GM18520 (cell line): ENCODE results near the gene DPM2.

Experiments used
- ATAC-seq: cut with Tn5 transposase; IDR thresholded peaks from one replicate; pipeline ENCODE4 v1.9.1; 2021; ENCODE audit not compliant: unreplicated experiment

The DPM2 gene

GRCh38 chr9:127973169-127974000, 35.7 kb upstream of the DPM2 start:
- ATAC-seq: no peak

DNA sequence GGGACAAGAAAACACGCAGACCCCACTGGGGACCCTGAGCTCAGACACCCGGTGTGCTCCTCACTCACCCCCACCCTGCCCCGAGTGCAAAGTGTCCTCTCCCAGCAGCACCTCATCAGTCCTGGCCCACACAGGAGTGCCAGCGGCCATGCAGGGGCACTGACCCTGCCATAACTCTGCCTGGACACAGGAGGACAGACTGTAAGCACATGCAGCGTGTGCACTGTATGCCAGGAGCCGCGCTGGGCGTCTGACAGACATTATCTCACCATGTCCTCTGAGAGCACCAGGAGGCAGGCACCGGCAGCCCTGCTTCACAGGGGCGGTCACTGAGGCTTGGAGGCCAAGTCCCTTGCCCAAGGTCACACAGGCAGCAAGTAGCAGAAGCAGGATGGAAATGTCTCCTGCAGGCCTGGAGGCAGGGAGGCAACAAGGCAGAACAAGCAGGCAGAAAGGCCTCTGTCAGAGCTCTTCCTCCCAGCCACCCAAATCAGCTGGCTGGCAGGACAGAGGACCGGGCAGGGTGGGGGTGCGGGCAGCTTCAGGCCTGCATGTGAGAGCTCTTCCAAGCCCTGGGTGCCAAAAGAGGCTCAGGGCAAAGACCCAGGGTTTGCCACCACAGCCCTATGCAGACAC, 34.7 kb upstream of the DPM2 start:
- ATAC-seq: no peak

GRCh38 chr9:127971357-127972235, 33.9 kb upstream of the DPM2 start:
- no peak for ATAC-seq

DNA sequence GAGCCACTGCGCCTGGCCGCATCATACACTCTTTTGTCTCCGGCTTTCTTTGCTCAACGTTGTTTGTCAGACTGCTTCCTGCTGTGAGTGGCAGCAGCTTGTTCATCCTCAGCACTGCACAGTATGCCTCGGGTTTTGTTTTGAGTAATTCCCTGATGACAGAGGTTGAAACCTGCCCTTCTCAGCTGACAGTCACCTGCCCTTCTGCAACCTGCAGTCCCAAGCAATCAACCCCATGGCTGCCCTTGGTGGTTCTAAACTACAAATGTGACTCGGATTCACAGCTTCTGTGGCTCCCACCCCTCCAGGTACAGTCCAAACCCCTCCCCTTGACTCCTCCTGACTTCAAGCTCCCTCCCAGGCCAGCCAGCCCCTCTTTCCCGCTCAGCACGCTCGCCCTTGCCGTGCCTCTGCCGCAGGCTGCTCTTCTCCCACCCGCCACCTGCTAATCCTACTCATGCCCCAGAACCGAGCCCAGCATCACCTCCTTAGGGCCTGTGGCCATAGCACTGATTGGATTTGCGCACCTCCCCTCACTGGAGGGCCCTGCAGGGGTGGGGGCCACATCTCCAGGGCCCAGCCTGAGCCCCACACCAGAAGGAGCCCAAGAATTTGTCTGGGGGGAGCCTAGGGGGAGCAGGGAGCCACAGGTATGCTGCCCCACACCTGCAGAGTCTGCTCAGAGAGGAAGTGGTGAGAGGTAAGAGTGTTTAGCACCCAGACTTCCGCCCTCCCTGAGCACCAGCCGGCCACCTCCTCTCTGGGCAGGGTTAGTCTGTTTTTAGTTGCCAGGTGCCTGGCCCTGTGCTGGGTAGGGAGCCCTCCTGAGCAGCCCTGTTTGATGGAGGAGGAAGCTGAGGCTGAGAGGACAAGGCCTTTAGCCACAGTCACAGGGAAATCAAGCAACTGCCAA, 33.0 kb upstream of the DPM2 start:
- ATAC-seq: peak; percentile 78

DNA sequence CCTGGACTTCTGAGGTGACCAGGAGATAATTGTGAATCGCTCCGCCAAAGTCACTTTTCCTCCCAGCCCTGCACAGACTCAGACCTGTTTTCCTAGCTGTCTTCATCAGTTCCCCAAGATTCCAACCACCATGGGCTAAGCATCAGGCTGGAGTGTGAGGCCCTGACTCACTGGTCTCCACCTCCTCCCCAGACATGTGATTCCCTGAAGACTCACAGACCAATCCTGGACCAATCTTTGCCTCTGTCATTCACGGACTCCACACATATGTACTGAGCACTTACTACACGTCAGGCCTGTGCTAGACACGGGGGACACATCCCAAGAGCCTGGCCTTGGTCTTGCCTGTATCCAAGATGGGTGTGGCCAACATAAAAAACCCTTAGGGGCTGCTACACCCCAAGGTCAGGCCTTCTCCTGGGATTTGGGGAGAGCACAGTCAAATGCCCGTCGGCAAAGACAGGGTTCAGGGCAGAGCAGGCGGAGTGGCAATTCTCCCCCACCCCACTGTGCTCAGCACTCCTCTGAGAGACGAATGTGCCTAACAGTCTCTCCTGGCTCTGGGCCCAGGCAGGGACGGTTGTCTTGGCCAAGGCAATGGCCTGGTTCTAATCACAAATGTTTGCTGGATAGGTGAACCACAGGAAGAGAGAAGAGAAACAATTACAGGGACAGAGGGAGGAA, 31.2 kb upstream of the DPM2 start:
- no peak for ATAC-seq

GRCh38 chr9:127968042-127968441, 30.4 kb upstream of the DPM2 start:
- no peak for ATAC-seq

DNA sequence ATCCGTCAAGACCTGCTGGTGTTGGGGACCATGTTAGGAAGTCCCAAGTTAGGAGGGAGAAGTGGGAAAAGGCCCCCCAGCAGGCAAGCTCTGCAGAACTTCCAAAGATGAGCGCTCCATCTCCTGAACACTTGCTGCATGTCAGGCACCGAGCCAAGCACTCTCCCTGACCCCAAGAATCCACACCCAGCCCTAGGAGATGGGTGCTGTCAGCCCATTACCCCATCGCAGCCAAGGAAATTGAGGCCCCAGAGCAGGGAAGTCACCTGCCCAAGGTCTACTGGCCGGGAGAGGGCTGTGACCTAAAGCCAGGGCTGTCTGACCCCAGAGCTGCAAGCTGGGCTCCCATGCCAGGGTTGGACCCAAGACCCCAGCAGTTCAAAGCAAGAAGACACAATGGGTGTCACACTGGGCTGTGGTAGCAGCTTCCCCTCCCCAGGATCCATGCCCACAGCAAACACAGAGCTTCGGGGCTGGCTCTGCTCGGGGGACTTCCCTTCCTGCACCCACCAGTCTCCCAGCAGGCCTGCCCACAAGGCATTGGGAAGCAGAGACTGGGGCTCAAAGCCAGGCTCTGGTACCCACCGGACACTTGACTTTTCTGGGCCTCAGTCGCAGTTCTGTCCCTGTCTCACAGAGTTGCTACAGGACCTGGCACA, 29.6 kb upstream of the DPM2 start:
- ATAC-seq: no peak

DNA sequence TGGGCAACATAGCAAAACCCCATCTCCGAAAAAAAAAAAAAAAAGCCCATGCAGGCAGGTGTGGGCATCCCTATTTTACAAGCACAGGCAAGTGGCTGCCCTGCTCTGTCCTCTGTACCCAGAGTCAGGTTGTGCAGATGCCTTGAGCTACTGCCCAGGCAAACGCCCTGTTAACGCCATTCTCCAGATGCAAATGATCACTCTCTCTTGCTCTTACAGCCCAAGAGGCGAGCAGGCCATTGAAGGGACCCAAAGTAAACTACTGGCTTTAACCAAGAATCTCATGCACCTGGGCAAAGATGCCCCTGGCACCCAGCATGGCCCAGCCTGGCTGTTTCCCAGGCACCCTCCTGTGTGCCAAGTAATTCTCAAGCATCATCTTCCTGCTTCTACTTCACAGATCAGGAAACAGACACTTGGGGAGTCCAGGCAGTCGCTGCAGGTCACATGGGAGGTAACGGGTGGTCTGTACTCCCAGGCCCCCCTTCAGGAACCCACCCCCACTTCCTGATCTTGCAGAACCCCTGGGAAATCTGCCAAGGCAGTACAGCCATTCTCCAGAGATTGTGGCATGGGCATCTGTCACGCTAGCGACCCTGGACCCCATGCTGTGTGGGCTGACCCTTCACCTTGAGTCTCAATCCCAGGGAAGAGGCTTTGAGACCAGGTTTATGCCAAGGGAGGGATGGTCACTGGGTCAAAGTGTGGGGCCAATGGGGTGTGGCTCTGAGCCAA, 28.9 kb upstream of the DPM2 start:
- ATAC-seq: no peak

DNA sequence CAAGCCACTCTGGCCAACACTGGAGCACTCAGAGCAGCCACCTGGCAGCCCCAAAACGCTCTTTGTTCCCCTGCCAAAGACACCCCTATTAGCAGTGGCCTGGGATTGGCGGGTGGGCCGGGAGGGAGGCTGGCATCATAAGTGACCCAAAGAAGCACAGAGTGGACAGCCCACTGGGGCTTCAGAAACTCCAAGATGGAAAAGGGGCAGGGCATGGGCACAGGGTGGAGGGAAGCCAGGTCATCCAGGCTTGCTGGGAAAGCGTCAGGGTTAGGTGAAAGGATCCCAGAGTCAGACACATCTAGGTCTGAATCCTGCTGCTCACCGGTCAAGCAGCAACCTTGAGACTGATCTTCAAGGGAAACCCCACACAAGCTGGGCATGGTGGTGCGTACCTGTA, 28.3 kb upstream of the DPM2 start:
- no peak for ATAC-seq

GRCh38 chr9:127963359-127964064, 25.9 kb upstream of the DPM2 start:
- no peak for ATAC-seq

DNA sequence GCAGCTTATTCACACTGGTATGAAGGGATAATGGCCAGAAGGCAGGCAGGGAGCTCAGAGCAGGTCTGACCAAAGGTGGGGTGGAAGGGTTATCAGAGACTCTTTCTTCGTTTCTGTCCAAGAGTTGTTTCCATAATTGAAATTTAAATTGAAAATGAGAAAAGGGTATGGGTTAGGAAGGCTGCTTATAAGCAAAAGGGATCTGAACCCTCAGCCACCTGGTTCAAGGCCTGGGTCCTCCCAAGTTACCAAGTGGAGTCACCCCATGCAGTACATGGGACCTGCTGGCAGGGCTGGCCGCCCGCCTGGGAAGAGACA, 25.3 kb upstream of the DPM2 start:
- no peak for ATAC-seq

DNA sequence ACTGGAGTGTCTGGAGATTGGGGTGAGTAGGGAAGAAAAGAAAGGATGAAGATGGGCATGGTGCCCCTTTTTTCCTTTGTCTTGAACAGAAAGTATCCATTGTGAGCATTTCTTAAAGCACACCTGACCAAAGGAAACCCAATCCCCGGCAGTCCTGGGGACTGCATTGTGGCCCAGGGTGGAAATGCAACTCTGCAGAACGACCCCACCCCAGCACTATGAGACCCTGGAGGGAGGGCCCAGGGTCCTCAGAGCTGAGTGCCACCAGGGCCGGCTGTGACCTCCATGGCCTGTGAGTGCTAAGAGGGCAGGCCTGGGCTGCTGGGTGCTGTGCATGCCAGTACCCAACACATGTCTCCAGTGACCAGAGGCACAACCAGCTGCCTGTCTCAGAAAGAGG, 24.6 kb upstream of the DPM2 start:
- no peak for ATAC-seq

GRCh38 chr9:127961613-127962155, 24.0 kb upstream of the DPM2 start:
- ATAC-seq: no peak

DNA sequence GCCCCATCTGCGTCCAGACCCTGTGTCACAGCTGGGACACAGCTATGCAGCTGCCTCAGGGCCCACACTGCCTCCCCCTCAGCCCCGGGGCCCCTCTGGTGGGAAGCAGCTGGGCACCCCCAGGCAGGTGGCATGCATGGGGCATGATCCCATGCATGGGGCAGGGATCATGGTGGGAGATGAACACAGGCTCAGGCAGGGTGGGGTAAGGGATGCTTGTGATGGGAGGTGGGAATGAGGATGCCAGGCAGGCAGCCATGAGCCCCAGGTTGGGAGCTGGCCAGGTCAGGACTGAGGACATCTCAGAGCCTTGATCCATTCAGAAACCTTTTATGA, 23.5 kb upstream of the DPM2 start:
- no peak for ATAC-seq

DNA sequence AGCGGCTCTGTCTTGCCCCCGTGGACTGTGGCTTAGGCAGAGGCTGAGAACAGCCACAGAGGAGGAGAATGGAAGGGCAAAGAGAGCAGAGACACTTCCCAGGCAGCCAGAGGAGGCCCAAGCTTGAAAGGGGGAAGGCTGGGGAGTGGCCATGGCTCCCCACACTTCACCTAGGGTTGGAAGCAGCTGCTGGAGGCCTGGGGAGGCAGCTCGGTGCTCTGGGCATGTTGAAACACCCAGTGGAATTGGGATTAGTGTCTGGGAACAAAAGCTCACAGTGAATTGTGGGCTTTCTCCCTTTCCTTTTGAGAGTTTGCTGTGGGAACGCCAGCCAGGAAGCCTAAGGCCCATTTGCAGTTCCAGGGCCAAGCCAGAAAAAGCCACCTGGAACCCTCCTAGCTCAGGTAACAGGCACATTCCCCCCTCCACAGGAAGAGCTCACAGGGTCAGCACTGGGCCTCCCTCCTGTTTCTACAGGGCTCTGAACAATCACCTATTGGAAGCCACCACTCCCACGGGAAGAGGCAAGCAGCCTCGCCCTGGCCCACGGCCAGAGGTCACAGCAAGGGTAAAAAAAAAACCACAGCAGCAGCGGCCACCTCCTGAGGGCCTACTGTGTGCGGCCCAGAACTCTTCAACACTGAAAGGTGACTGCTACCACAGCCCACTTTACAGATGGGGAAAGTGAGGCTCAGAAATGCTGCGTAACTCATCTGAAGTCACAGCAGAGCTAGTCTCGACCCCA, 22.9 kb upstream of the DPM2 start:
- ATAC-seq: no peak

- no peak for ATAC-seq
These were observed 22.3 kb upstream of the DPM2 start for GRCh38 chr9:127959841-127960409.

- ATAC-seq: no peak
These were observed 21.7 kb upstream of the DPM2 start for GRCh38 chr9:127959398-127959797.
